Measurements from ENCODE around the gene REV3L.
"Not testable (repeated sequence)": the region's sequence is repeated elsewhere in the genome, so short reads cannot be mapped to it uniquely, and the experiment has no call there.

Gene REV3L

DNA sequence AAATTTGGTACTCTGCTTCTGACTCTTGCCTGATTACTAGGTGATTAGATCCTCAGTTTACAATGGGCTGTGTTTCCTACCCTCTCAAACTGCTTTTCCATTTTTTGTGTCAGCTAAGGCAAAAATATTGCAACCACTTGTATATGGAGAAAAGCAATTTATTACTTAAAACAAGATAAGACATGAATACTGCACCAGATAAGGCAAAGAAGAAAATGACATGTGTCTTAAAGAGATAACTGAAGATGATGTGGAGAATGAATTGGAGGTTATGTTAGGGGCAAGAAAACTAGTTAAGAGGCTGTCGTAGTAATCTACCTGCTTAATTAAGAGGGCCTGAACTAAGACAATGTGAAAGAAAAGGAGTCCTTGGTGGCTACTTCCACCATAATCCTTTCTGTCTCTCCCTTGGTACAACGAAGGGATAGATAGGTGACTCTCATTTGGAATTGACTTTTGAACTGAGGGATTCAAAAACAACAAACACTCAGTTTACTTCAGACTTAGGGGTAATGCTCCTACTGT, 16.3 kb upstream of the REV3L start:
- in situ Hi-C loops (cut with MboI; ENCODE audit: low sequenced_read_pairs) = no loop called here

DNA sequence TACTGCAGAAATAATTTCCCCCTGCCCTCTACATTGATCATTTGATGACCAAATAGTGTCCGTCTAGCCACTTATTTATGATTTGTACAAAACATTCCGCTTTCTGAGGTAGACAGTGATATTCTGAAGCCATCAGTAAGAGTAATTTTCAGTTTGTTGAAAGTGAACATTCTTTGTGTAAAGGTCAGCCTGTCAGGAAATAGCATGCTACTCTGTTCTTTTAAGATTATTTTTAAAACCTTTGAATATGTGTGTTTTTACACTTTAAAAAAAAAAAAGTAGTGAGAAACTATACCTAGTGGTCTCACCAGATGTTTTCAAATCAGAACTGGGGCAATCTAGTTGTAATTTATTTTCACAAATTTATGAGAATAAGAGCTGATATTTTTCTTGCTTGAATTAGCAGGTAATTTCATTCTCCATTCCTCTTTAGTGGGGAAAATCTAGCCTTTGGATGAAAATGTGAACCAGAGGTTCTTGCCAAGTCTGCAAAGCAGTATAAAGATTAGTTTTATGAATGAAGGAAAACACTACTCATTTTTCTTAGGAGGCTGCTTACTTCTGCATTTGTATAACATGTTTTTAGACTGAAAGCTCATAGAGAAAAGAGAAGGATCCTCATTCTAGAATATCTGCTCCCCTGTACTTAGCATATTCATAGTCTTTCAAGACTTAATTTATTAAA, 12.1 kb upstream of the REV3L start:
- in situ Hi-C loops (cut with MboI; ENCODE audit: low sequenced_read_pairs) = no loop called here

DNA sequence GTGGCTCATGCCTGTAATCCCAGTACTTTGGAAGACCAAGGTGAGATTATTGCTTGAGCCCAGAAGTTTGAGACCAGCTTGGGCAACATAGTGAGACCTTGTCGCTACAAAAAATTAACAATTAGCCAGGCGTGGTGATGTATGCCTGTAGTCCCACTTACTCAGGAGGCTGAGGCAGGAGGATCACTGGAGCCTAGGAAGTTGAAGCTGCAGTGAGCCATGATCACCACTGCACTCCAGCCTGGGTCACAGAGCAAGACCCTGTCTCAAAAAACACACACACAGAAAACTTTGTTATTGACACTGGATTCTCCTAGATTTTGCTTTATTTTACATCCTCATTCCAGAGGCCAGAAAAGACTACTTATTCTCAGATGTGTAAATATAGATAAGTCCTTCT, 9.5 kb upstream of the REV3L start:
- in situ Hi-C loops (cut with MboI; ENCODE audit: low sequenced_read_pairs) = no loop called here

DNA sequence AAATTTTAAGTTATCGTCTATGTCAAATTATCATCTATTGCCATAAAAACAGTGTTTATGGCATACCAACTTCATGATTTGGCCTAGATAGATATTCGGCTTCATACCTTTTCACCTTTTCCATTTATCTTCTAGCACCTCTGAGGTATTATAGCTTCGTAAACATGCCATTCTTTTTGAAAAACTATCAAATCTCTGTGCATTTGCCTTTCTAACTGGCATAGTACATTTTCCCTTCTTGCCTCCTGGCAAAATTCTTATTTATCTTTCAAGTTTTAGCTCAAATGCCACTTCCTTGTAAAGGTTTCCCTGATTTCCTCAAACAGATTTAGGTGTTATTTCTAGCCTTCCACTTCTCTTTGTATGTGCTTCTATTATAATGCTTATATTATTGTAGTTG, 7.0 kb upstream of the REV3L start:
- in situ Hi-C loops (cut with MboI; ENCODE audit: low sequenced_read_pairs) = no loop called here

DNA sequence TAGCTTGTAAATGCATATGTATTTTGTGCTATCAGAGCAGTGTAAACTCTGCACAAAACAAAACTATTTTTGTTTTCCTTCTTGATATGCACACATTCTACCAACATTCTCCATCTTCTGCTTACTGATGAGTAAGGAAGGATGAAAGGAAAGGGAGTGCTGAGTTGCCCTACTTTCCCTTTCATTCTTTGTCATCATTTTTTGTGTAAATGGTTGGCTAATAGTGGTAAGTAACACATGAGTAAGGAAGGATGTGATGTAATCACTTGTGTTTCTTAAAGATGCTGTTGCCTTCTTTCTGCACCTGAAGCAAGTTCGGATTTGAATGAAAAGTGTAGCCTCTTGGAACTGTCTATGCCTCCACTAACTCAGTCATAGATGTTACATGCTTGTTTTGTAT, 4.6 kb upstream of the REV3L start:
- in situ Hi-C loops (cut with MboI; ENCODE audit: low sequenced_read_pairs) = no loop called here

DNA sequence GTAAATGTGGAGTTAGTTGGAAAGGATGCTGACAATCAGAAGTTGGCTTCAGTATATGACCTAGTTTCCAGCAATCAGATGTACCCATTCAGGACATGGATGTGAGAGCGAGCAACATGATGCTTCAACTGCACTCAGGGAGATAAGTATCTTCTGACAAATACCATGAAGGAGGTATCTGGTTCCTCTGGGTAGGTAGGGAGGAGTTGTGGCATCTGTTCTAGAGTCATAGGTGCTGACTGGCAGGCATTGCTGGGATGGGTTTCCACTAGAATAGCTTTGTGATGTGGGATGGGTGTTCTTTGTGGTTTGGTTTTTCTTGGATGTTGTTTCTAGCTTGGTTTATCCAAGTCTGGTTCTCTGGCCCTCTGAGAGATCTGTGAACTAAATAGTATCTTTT, 3.9 kb upstream of the REV3L start:
- in situ Hi-C loops (cut with MboI; ENCODE audit: low sequenced_read_pairs) = no loop called here

DNA sequence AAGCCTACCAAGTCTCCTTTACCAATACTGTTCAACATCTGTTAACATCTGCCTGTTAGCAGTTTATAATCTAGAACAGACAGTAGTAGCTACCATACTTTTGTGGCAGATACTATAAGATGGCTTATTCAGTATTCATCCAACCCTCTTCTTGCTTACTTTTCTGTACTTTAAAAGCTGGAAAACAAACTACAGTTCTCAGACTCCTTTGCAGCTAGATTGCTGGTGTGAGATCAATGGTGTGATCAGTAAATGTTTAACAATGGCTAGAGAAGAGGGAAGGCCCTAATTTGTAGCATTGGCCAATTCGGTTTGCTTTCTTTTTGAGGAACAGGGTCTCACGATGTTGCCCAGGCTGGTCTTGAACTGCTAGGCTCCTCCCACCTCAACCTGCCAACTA, 3.5 kb upstream of the REV3L start:
- in situ Hi-C loops (cut with MboI; ENCODE audit: low sequenced_read_pairs) = no loop called here

DNA sequence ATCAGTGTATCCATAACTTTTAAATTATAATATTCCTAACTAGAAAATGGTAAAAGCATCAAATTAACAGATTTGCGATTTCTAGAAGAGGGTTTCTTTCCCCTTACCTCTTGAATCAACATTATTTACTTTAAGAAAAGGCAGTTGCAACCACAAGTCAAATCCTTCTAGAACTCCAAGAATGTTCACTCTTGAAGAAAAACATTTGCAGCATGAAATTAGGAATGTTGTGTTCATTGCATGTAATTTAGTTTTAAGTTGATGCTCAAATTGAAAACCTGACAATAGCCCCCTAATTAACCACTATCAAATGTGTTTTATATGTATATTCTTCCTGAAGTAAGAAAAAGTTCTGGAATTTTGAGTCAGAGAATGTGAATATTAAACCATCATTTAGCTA, 2.3 kb upstream of the REV3L start:
- in situ Hi-C loops (cut with MboI; ENCODE audit: low sequenced_read_pairs) = no loop called here

DNA sequence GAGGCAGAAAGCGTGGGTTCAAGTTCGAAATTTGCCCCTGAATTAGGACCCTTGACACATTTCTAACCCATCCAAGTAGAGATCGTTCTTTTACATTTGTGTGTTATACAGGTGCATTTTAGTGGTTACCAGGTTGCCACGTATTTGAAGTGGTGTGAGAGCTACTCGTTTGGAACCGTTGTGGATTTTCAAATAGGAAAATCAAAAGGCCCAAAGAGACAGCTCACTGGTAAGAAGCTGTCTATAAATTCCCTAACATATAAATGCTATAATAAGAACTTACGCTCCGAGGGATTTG, 1.6 kb upstream of the REV3L start:
- in situ Hi-C loops (cut with MboI; ENCODE audit: low sequenced_read_pairs) = no loop called here

DNA sequence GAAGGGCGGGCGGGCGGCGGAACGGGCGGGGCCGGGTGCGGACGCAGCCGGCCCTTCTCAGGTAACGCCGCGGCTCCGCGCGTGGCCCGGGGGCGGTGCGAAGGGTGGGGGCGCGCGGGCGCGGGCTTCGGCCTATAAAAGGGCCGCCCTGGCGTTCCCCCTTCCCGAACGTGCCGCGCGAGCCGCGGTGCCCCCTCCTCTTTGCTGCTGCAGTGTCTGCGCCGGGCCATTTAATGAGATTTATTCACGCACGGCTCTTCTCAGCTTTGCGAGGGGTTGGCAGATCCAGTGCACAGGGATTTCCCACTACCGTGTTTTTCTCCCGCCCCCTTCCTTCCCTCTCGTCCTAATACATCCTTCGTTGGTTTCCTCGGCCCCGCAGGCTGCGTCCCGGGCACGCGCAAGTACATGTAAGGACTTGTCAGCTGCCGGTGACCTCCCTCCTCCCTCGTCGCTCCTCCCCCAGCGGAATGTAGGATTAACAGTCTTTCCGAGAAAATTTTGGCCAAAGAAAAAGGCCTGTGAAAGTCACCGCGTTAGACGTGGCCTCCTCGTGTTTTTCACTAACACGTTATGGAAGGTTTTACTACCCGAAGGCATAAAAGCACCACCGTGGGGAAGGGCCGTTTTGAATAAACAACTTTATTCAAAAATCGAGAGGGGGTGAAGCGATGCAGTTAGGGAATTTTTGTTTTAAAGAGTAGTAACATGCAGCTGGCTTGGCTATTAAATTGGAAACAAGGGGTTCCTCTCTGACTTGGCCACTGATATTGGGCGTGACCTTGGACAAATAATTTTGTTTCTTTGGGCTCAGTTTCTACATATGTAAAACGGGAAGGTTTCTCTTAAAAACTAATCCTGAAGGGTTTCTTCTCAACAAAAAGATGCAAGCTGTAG, 966 bp upstream of the REV3L start:
- in situ Hi-C loops (cut with MboI; ENCODE audit: low sequenced_read_pairs) = no loop called here

DNA sequence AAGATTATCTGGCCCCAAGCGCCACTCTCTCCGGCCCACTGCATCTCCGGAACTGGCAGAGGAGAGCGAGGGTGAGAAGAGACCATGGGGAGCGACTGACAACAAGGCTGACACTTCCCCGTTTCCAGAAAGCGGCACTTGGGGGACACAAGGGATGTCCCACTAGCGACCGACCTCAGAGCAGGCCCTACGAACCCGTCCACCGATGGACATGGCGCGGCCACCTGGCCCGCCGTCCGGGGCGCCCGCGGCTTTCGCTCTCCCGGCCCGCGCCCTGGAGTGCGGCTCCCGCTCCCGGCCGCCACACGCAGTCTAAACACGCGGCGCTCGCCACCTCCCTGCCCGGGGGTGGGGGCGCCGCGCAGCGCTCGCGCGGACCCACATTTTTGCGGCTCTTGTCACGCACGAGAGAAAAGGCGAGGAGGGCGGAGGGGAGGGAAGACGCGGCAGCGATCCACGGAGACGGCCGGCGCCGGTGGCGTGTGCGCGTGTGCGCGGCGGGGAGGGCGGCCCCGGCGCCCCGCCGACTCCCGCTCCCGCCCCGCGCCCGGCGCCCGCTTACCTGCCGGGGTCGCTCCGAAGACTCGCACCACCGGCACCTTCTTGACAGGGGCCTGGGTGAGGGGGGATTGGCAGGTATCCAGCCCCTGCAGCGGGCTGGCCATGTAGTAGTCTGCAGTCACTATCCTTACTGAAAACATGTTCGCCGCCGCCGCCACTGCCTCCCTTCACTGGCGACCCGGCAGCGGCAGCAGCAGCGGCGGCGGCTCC, 645 bp downstream of the REV3L start:
- in situ Hi-C loops (cut with MboI; ENCODE audit: low sequenced_read_pairs) = no loop called here

DNA sequence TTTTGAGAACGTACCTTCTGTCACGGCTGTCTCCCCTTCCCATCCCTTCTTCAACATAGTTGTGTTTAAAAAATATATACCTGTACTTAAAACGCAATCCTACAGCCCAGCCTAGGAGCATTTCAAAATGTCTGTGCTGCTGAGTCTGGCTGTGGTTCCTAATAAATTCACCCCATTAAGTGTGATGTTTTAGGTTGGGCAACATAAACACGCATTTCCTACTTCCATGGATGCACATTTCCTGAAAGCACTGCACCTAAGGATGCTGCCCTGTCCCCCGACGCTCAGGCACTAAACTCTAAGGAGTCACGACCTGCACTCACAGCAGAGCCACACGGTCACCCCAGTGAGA, 1.2 kb downstream of the REV3L start:
- in situ Hi-C loops (cut with MboI; ENCODE audit: low sequenced_read_pairs) = no loop called here

DNA sequence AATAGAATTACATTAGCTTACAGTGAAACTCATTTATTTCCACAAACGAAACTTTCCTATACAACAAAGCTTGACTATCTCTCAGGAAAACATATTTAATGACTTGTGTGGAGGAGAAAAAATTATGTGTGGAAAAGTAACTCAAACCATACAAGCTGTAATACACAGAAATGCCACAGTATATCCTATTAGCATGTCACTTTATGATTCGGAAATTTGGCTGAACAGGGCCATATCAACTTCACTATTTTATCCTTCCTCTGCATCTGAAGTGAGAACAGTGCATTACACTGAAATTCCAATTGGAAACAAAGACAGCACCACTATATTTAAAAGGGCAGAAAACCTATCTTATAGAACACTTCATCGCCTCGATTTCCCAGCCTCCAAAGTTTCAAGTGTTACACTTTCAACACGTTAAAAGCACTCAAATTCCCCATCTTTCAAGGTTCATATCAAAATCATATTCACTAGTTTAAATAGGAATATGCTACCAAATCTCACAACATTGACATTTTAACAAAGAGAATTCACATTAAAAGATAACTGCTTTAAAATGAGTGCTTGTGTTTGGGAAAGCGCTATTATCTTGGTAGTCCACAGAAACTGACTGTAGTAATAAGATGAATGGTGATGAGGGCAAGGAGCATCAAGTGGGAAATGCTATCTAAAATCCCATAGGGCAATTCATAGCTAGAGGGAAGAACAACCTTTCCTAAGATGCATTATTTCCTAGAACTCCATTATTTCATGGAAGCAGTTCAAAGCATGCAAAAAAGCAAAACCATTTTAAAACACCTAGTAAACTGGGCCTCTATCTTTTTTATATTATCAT, 1.8 kb downstream of the REV3L start:
- in situ Hi-C loops (cut with MboI; ENCODE audit: low sequenced_read_pairs) = no loop called here

DNA sequence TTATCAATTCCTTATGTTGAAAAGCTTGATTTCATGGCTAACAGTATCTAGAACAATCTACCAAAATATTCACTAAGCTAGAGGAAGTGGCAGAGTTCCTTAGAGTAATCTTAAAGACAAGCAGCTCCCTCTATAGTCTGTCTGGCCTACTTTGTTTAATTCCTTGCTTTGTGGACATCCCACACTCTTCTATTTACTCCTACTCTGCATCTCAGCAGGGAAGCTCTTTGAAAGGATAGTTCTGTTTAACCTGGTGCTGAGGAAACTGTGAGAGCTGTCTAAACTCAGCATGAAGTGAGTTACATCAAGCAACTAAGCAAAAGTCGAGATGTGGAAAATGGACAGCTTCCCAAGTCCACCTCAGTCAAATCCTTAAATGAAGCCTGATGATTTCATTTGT, 4.3 kb downstream of the REV3L start:
- in situ Hi-C loops (cut with MboI; ENCODE audit: low sequenced_read_pairs) = no loop called here

DNA sequence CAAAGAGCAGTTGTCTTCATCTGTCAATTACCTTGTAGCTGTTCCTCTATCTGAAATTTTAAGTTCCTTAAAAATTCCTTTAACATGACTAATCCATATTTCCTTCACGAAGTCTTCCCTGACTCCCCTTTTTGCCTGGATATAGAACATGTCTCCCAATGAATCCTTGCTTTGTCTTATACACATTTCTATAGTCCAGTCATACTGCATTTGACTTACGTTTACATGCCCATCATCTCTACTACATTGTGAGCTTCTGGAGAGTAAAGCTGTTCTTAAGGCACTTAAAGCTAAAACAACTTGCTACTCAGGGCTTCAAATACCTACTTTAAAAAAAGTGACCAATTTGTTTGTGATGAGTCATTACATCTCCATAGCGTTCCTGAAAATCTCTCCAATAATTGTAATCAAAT, 4.9 kb downstream of the REV3L start:
- in situ Hi-C loops (cut with MboI; ENCODE audit: low sequenced_read_pairs) = no loop called here

DNA sequence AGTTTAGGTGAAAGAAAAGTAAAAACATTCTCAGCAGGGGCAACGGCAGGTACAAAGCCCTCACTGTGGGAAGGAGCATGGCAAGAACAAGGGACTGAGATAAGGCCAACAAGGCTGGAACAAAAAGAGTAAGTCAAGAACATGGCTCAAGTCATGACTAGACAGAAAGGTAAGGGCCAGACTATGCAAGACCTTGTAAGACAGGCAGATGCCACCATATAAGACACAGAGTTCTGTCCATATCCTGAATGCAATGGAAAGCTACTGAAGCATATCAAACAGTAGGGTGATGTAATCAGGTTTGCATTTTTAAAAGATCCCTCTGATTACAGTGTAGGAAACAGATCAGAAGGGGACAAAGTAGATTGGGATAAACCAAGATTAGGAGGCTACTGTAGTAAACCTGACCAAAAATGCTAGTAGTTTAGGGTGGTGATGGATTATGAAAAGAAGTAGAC, 5.5 kb downstream of the REV3L start:
- in situ Hi-C loops (cut with MboI; ENCODE audit: low sequenced_read_pairs) = no loop called here

DNA sequence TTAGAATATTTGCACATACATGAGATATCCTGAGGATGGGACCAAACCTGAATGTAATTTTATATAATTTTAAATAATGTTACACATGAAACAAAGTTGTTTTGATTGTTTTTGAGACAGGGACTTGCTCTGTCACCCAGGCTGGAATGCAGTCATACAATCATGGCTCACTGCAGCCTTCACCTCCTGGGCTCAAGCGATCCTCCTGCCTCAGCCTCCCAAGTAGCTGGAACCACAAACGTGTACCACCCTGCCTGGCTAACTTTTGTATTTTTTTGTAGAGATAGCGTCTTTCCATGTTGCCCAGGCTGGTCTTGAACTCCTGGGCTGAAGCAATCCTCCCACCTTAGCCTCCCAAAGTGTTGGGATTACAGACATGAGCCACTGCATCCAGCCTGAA, 7.0 kb downstream of the REV3L start:
- in situ Hi-C loops (cut with MboI; ENCODE audit: low sequenced_read_pairs) = not testable (repeated sequence)

DNA sequence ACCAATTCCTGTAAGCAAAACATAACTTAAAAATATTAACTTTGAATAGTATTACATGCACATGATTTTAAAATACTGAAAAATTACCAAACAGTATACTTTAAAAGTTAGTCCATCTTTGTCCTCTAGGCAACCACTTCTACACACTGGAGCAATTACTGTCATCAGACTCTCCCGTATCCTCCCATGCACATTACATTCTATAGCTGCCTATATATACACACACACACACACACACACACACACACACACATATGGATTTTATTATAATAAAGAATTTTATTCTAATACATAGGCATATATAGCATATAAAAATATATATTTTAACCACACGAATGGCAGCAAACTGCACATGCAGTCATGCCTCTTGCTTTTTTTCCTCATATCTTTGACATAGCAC, 8.2 kb downstream of the REV3L start:
- in situ Hi-C loops (cut with MboI; ENCODE audit: low sequenced_read_pairs) = no loop called here

DNA sequence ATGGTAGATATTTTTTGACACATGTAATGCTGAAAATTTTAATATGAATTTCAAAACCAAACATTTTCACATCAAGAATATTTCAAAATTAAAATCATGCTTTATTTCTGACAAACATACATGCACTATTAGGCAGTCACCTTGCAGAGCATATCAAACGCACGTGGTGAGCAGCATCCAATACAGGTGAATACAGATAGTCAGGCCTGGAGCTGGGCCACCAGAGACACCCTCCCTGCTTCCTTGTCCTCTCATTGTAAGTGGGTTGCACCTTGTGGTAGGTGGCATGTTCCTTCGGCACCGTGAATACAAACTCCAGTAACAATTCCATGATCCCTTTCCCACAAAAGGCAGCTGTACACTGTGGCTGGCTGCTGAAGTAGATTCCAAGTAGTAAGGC, 8.9 kb downstream of the REV3L start:
- in situ Hi-C loops (cut with MboI; ENCODE audit: low sequenced_read_pairs) = no loop called here

DNA sequence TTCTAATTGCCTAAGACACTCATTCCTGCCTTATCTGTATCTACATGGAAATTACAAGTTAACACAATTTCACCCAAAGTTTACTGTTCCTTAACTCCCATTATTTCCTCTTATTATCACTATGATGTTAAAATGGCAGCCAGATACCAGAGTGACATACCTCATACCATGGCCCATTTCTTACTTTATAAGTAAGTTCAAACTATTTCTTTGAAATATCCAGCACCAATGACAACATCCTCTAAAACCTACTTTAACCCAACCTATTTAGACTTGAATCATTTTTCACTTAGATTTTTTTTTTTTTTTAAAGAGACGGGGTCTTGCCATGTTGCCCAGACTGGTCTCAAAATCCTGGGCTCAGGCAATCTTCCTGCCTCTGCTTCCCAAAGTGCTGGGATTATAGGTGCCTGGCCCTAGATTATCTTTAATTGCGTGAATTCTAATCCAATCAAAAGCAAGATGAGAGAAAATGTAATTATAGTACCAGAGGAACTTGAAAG, 10.0 kb downstream of the REV3L start:
- in situ Hi-C loops (cut with MboI; ENCODE audit: low sequenced_read_pairs) = no loop called here

DNA sequence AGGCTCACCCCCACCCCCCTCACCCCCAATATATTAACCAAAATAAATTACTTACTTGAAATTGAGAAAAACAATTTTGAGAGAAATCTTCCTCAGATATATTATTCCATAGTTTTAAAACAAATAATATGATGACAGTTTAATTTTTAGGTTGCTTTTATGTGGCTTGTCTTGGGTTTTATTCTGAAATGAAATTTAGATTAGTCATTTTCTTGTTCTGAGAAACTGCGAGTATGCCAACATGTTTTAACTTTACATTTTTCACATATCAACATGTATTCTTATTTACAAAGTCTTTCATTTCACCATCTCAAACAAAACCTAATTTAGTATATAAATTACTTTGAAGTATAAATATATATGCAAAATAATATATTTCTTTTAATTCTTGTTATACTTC, 11.1 kb downstream of the REV3L start:
- in situ Hi-C loops (cut with MboI; ENCODE audit: low sequenced_read_pairs) = no loop called here
